Kidney (tissue), 14 donors: ENCODE measurements around the gene APOE. TPM values are rescaled to one million over a fixed set of nuclear protein-coding genes. Genes with fewer than 3 reads are reported as not detected.

ENCODE experiments used
- DNase-seq, 5 donors: peaks; one replicate each; pipeline ENCODE4 v3.0.0-alpha.2; 2013 to 2020
- FAIRE-seq: peaks from 2 replicates; lab custom pipeline; 2012; peaks lifted over from hg19 to GRCh38; lab: Jason Lieb, UNC
- H3K27ac ChIP-seq, 2 donors: one replicate each; pipeline ENCODE4 v1.7.0; 2013; ENCODE audit warnings: low read depth in 2 of 2, low read length in 2 of 2, inconsistent platforms in 1 of 2
- H3K27me3 ChIP-seq: one replicate; pipeline ENCODE4 v1.7.1; 2013; ENCODE audit warnings: low read length, inconsistent platforms; ENCODE audit not compliant: control insufficient read depth, insufficient read depth
- H3K36me3 ChIP-seq, 3 donors: one replicate each; pipeline versions ENCODE4 v1.7.0 to v1.7.1; 2013; ENCODE audit warnings: low read length in 3 of 3, control low read depth in 1 of 3, inconsistent platforms in 1 of 3; ENCODE audit not compliant: insufficient read depth in 3 of 3, control insufficient read depth in 2 of 3
- H3K4me1 ChIP-seq, 3 donors: one replicate each; pipeline versions ENCODE4 v1.7.0 to v1.7.1; 2013; ENCODE audit warnings: low read length in 3 of 3, inconsistent platforms in 1 of 3, low read depth in 1 of 3; ENCODE audit not compliant: control insufficient read depth in 2 of 3, insufficient read depth in 2 of 3
- H3K4me3 ChIP-seq, 3 donors: one replicate each; pipeline versions ENCODE4 v1.7.0 to v1.8.1; 2013; ENCODE audit warnings: low read length in 3 of 3, control low read depth in 1 of 3, inconsistent platforms in 1 of 3
- H3K9ac ChIP-seq, 3 donors: one replicate each; pipeline versions ENCODE4 v1.7.0 to v1.7.1; 2013; ENCODE audit warnings: low read length in 3 of 3, control low read depth in 1 of 3, inconsistent platforms in 1 of 3
- H3K9me3 ChIP-seq, 3 donors: one replicate each; pipeline versions ENCODE4 v1.7.0 to v1.7.1; 2013; ENCODE audit warnings: low read length in 3 of 3, control low read depth in 1 of 3, inconsistent platforms in 1 of 3; ENCODE audit not compliant: control insufficient read depth in 2 of 3, insufficient read depth in 1 of 3
- CTCF ChIP-seq: IDR thresholded peaks from 3 replicates; pipeline ENCODE4 v1.5.1; 2012; ENCODE audit warnings: mild to moderate bottlenecking, moderate library complexity, borderline replicate concordance; ENCODE audit not compliant: insufficient read depth; ENCODE audit errors: extremely low read depth
- intact Hi-C: fragments of 100-400 bp; cut with DNase I; formaldehyde crosslinking; loops from one replicate; pipeline ENCODE4 v1.11.1; 2022
- polyA plus RNA-seq: library from polyadenylated mRNA; stranded (reverse); fragments of 350-450 nt; fragmentation: Illumina TruSeq; extraction: RNeasy Lipid Tissue Mini Kit (QIAGEN cat#74804); gene quantifications from one replicate; pipeline ENCODE4 v1.2.3, GENCODE V29; 2014; ENCODE audit warnings: low read depth, low replicate concordance; ENCODE audit not compliant: insufficient read depth
- total RNA-seq: library from RNA; stranded (reverse); fragmentation: NEBNext Ultra II Directional; extraction: Animal tissue kit (Norgen Biotek cat#: 25700); gene quantifications from one replicate; pipeline ENCODE4 v1.2.1, GENCODE V29; 2021
- donor health status: control.
- donor health status: control.
- donor health status: control.
- donor health status: control.
- donor health status: control.
- donor health status: DM: yes; HTN: yes; CAD: no.
- donor health status: Normal renal cell carcinoma (clear cell type).

APOE gene
- total and polyA plus RNA-seq, 2 donors from 2014 or later: 122 to 2,837 TPM

- intact Hi-C loops: no loop called here
- Histone ChIP-seq H3K9ac (peak overlapping the region in 1 of 3 donors; percentile 42), H3K4me3 (peak overlapping the region; percentile 53 to 79 (median 59)), H3K27ac (peak overlapping the region; percentile 96), H3K4me1 (peaks cover 0 to 19% (median 12%) of the 10 kb centered on the region in 3 donors), H3K27me3 (no peaks in the 10 kb centered on the region), H3K36me3 (peaks cover 7 to 11% (median 10%) of the 10 kb centered on the region in 3 donors), H3K9me3 (no peaks in the 10 kb centered on the region)
- no peak for TF ChIP-seq CTCF
- peak in 1 of 5 donors; percentile 75 for DNase-seq
- FAIRE-seq: no peak
Measured at GRCh38 chr19:44889830-44890365, 15.7 kb upstream of the APOE start.

- FAIRE-seq (peak; percentile 99), DNase-seq (peak in 4 of 5 donors; percentile 100)
- Histone ChIP-seq H3K4me3 (peak overlapping the region; percentile 53 to 79 (median 59)), H3K27me3 (no peaks in the 10 kb centered on the region), H3K9me3 (no peaks in the 10 kb centered on the region), H3K36me3 (peaks cover 7 to 11% (median 11%) of the 10 kb centered on the region in 3 donors), H3K27ac (peak overlapping the region; percentile 96), H3K4me1 (peaks cover 0 to 19% (median 12%) of the 10 kb centered on the region in 3 donors), H3K9ac (peak overlapping the region; percentile 42 to 57 (median 51))
- TF ChIP-seq CTCF: no peak
- intact Hi-C loops: no loop called here
Measured at GRCh38 chr19:44890366-44891015, 15.1 kb upstream of the APOE start.

- FAIRE-seq (no peak), DNase-seq (peak in 2 of 5 donors; percentile 100)
- Histone ChIP-seq H3K27ac (peak within 1 kb of the TSS; percentile 96), H3K4me3 (peak within 1 kb of the TSS; percentile 69 to 81 (median 75)), H3K9ac (peak within 1 kb of the TSS; percentile 49 to 92 (median 51)), H3K27me3 (no peaks in the 10 kb centered on the region), H3K36me3 (peaks cover 7 to 13% (median 11%) of the 10 kb centered on the region in 3 donors), H3K4me1 (peaks cover 0 to 19% (median 12%) of the 10 kb centered on the region in 3 donors), H3K9me3 (no peaks in the 10 kb centered on the region)
- intact Hi-C loops: no loop called here
- TF ChIP-seq CTCF: no peak
Measured at GRCh38 chr19:44891016-44891882, 14.3 kb upstream of the APOE start, which contains the start of gene TOMM40. Gene TOMM40, plus strand, starts transcription at chr19:44891254. Its CDS starts 162 bp downstream, at chr19:44891416.
